ENCODE data around the gene CFAP20. TPM values are rescaled to one million over a fixed set of nuclear protein-coding genes. Genes with fewer than 3 reads are reported as not detected.

CFAP20 gene
- polyA plus RNA-seq, 3 donors: 17.3 to 24.0 (median 18.8) TPM

DNA sequence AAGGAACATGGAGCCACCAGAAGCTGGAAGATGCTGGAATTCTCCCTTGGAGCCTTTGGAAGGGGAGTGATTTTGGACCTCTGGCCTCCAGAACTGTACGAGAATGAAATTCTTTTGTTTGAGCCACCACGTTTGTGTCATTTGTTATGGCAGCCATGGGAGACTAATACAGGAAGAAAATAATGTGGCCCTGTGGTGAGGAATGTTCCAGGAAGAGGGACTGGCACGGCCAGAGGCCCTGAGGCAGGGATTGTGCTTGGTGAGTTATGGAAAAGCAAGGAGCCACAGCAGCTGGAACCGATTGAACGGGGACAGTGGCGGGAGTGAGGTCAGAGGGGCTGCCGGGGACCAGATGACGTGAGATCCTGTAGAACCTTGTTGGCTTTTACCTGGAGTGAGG lies 51.4 kb downstream of the CFAP20 start:
- H2AFZ ChIP-seq (ENCODE audit: insufficient read depth, low read depth, low read length, poor library complexity, severe bottlenecking): no peak overlapping the region
- no peak overlapping the region for H3K4me3 ChIP-seq (replicated peaks in 1 of 3; ENCODE audit: low read depth in 2 of 3, low read length in 3 of 3)
- no peaks in the 10 kb centered on the region for H3K79me2 ChIP-seq (ENCODE audit: insufficient read depth, low read length)
- H3K36me3 ChIP-seq (replicated peaks in 1 of 2; ENCODE audit: control insufficient read depth in 1 of 2, insufficient read depth in 2 of 2, low read length in 2 of 2): no peaks in the 10 kb centered on the region
- Mint-ChIP-seq H3K27me3 (ENCODE audit: low read depth in 3 of 3) (peaks cover 0 to 8% (median 3%) of the 10 kb centered on the region in 3 donors), H3K27ac (no peak overlapping the region), H3K4me3 (no peak overlapping the region), H3K4me1 (no peaks in the 10 kb centered on the region), H3K9me3 (peaks cover 2 to 7% (median 4%) of the 10 kb centered on the region in 7 donors), H3K36me3 (no peaks in the 10 kb centered on the region)
- WGBS (ENCODE audit: insufficient coverage): 94% methylated on average over 8 of the region's 8 CpGs
- no peak overlapping the region for H3K27ac ChIP-seq (ENCODE audit: low read depth in 1 of 2, low read length in 2 of 2)
- H3K4me1 ChIP-seq (ENCODE audit: control insufficient read depth in 1 of 2, insufficient read depth in 2 of 2, low read length in 2 of 2): no peaks in the 10 kb centered on the region
- H3K4me2 ChIP-seq (replicated peaks; ENCODE audit: extremely low read depth, low read length, poor library complexity, severe bottlenecking): no peak overlapping the region
- no peak for DNase-seq
- H4K20me1 ChIP-seq (ENCODE audit: insufficient read depth, low read length): no peaks in the 10 kb centered on the region
- intact Hi-C loops (cut with micrococcal nuclease): no loop called here
- peaks cover 0 to 2% of the 10 kb centered on the region in 2 donors for H3K9me3 ChIP-seq (replicated peaks in 1 of 2; ENCODE audit: control insufficient read depth in 1 of 2, insufficient read depth in 1 of 2, low read length in 2 of 2)
- no peaks in the 10 kb centered on the region for H3K27me3 ChIP-seq (ENCODE audit: control insufficient read depth in 2 of 2, insufficient read depth in 2 of 2, low read length in 2 of 2)
- H3K9ac ChIP-seq (ENCODE audit: insufficient read depth, low read length, poor library complexity, severe bottlenecking): no peak overlapping the region
- TF ChIP-seq, protein P1, sequence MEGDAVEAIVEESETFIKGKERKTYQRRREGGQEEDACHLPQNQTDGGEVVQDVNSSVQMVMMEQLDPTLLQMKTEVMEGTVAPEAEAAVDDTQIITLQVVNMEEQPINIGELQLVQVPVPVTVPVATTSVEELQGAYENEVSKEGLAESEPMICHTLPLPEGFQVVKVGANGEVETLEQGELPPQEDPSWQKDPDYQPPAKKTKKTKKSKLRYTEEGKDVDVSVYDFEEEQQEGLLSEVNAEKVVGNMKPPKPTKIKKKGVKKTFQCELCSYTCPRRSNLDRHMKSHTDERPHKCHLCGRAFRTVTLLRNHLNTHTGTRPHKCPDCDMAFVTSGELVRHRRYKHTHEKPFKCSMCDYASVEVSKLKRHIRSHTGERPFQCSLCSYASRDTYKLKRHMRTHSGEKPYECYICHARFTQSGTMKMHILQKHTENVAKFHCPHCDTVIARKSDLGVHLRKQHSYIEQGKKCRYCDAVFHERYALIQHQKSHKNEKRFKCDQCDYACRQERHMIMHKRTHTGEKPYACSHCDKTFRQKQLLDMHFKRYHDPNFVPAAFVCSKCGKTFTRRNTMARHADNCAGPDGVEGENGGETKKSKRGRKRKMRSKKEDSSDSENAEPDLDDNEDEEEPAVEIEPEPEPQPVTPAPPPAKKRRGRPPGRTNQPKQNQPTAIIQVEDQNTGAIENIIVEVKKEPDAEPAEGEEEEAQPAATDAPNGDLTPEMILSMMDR (IDR thresholded peaks at IDR 0.05): no peak

DNA sequence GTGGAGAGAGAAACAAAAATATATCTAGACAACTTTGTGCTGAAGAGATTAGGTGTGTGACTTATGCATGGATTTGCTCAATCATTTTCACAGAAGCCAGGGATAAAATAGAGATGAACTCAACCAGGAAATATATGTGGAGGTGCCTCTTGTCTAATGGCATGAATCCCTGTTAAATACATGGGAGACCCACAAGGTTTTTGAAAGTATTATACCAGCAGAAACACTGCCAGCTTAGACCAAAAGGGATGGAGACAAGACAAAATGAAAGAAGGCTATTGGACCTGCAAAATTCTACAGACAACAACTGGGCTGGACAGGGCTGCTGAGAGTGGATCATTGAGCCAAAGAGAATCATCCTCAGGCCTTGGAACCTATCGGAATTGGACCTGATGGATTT lies 52.7 kb downstream of the CFAP20 start:
- Mint-ChIP-seq H3K9me3 (peaks cover 2 to 9% (median 3%) of the 10 kb centered on the region in 7 donors), H3K36me3 (no peaks in the 10 kb centered on the region), H3K4me3 (no peak overlapping the region), H3K27me3 (ENCODE audit: low read depth in 3 of 3) (peaks cover 0 to 8% (median 0%) of the 10 kb centered on the region in 3 donors), H3K27ac (no peak overlapping the region), H3K4me1 (no peaks in the 10 kb centered on the region)
- Histone ChIP-seq H2AFZ (ENCODE audit: insufficient read depth, low read depth, low read length, poor library complexity, severe bottlenecking) (no peak overlapping the region), H3K9me3 (replicated peaks in 1 of 2; ENCODE audit: control insufficient read depth in 1 of 2, insufficient read depth in 1 of 2, low read length in 2 of 2) (peaks cover 0 to 2% of the 10 kb centered on the region in 2 donors), H3K4me1 (ENCODE audit: control insufficient read depth in 1 of 2, insufficient read depth in 2 of 2, low read length in 2 of 2) (no peaks in the 10 kb centered on the region), H3K36me3 (replicated peaks in 1 of 2; ENCODE audit: control insufficient read depth in 1 of 2, insufficient read depth in 2 of 2, low read length in 2 of 2) (no peaks in the 10 kb centered on the region), H3K4me3 (replicated peaks in 1 of 3; ENCODE audit: low read depth in 2 of 3, low read length in 3 of 3) (no peak overlapping the region), H3K4me2 (replicated peaks; ENCODE audit: extremely low read depth, low read length, poor library complexity, severe bottlenecking) (no peak overlapping the region), H3K27ac (ENCODE audit: low read depth in 1 of 2, low read length in 2 of 2) (no peak overlapping the region), H3K79me2 (ENCODE audit: insufficient read depth, low read length) (no peaks in the 10 kb centered on the region), H3K9ac (ENCODE audit: insufficient read depth, low read length, poor library complexity, severe bottlenecking) (no peak overlapping the region), H4K20me1 (ENCODE audit: insufficient read depth, low read length) (no peaks in the 10 kb centered on the region), H3K27me3 (ENCODE audit: control insufficient read depth in 2 of 2, insufficient read depth in 2 of 2, low read length in 2 of 2) (no peaks in the 10 kb centered on the region)
- no CpG with 5 or more reads among the region's 1 CpG for WGBS (ENCODE audit: insufficient coverage)
- intact Hi-C loops (cut with micrococcal nuclease): no loop called here
- TF ChIP-seq, protein P1 (IDR thresholded peaks at IDR 0.05): no peak
- no peak for DNase-seq

Data from CD14-positive monocyte (primary cell).